Uterine smooth muscle cell (primary cell): ENCODE results near the gene GRIA4. TPM values are rescaled to one million over a fixed set of nuclear protein-coding genes. Genes with fewer than 3 reads are reported as not detected.

Source experiments
- total RNA-seq: library from RNA; depleted of rRNA; stranded (reverse); fragments of >200 nt; gene quantifications from 2 replicates; pipeline ENCODE4 v1.2.3, GENCODE V29; 2014

The GRIA4 gene
- total RNA-seq, result 0.12 TPM in 1 of 2 replicates, not detected in the other

GRCh38 chr11:105609832-105610781 lies at the start of gene GRIA4:
GRIA4 (plus strand) TSS chr11:105610073; CDS start chr11:105610998, 925 bp downstream.

GRCh38 chr11:106021967-106022794 lies 412.3 kb downstream of the GRIA4 start, which contains the start of gene MSANTD4:
MSANTD4 (minus strand) TSS chr11:106022240; CDS start chr11:106010917, 11,323 bp downstream.

